GM12878 (cell line): ENCODE data around the gene PSPN. TPM values are rescaled to one million over a fixed set of nuclear protein-coding genes. Genes with fewer than 3 reads are reported as not detected.

Source experiments
- ATF7 ChIP-seq: fragments of 450-650 bp; IDR thresholded peaks from 2 replicates; pipeline ENCODE4 v1.6.1; 2016; ENCODE audit warnings: low read depth, mild to moderate bottlenecking
- HDGF ChIP-seq: fragments of 450-650 bp; IDR thresholded peaks from 2 replicates; pipeline ENCODE4 v1.6.1; 2016; ENCODE audit warnings: antibody characterized with exemption
- HSF1 ChIP-seq: fragments of 150-350 bp; IDR thresholded peaks from 2 replicates; pipeline ENCODE4 v1.6.1; 2014; ENCODE audit warnings: mild to moderate bottlenecking, low read depth, low read length
- JUNB ChIP-seq: IDR thresholded peaks from 2 replicates; pipeline ENCODE4 v1.6.1; 2016; ENCODE audit warnings: antibody characterized with exemption, mild to moderate bottlenecking
- NR2C1 ChIP-seq: fragments of 450-650 bp; IDR thresholded peaks from 2 replicates; pipeline ENCODE4 v1.6.1; 2017; ENCODE audit warnings: antibody characterized with exemption, mild to moderate bottlenecking, moderate library complexity
- PAX5 ChIP-seq: IDR thresholded peaks from 2 replicates; pipeline ENCODE4 v1.6.1; 2011; ENCODE audit warnings: low read depth, low read length, borderline replicate concordance
- RAD21 ChIP-seq: IDR thresholded peaks from 2 replicates; pipeline ENCODE4 v1.6.1; 2011; ENCODE audit warnings: mild to moderate bottlenecking, low read depth, low read length, moderate library complexity; ENCODE audit not compliant: insufficient read depth
- RFX5 ChIP-seq: IDR thresholded peaks from 2 replicates; pipeline ENCODE4 v1.6.1; 2011; ENCODE audit warnings: low read depth, low read length, improper control_type of control experiment
- SMAD5 ChIP-seq: IDR thresholded peaks from 2 replicates; pipeline ENCODE4 v1.6.1; 2016; ENCODE audit warnings: antibody characterized with exemption, low read depth
- SUPT20H ChIP-seq: IDR thresholded peaks from 2 replicates; pipeline ENCODE4 v1.6.1; 2011; ENCODE audit warnings: low read depth, mild to moderate bottlenecking, low read length, moderate library complexity, borderline replicate concordance; ENCODE audit not compliant: control insufficient read depth
- SUZ12 ChIP-seq: fragments of 200-600 bp; sonication (generic); IDR thresholded peaks from one replicate; pipeline ENCODE4 v1.6.1; 2018; ENCODE audit warnings: antibody characterized with exemption, mild to moderate bottlenecking; ENCODE audit not compliant: unreplicated experiment
- TBL1XR1 ChIP-seq: IDR thresholded peaks from 2 replicates; pipeline ENCODE4 v1.6.1; 2012; ENCODE audit warnings: low read depth, low read length, improper control_type of control experiment
- ZBTB40 ChIP-seq: fragments of 450-650 bp; IDR thresholded peaks from 2 replicates; pipeline ENCODE4 v1.6.1; 2016; ENCODE audit warnings: mild to moderate bottlenecking, moderate library complexity, borderline replicate concordance
- ZZZ3 ChIP-seq: IDR thresholded peaks from 2 replicates; pipeline ENCODE4 v1.6.1; 2011; ENCODE audit warnings: low read depth; ENCODE audit not compliant: control insufficient read depth, insufficient read length
- polyA plus RNA-seq, 11 experiments: library from polyadenylated mRNA; depleted of rRNA in 4 of 11; unstranded in 6 of 11; stranded (reverse) in 5 of 11; fragments of >200 nt; fragmentation: Nextera tagmentation in 4 of 11; fragmentation: Illumina TruSeq in 1 of 11; extraction: Ambion mirVana in 4 of 11; extraction: Trizol in 1 of 11; gene quantifications; 1 replicate in 1 of 11; 2 replicates in 10 of 11; pipeline versions ENCODE4 v1.2.1 to v1.2.3, GENCODE V29; 2011 to 2016; ENCODE audit warnings: inconsistent platforms in 2 of 11, missing spikeins in 2 of 11, low read depth in 1 of 11
- total RNA-seq, 4 experiments: library from RNA; depleted of rRNA in 3 of 4; stranded (reverse); fragments of >200 nt in 3 of 4; fragmentation: Illumina TruSeq in 1 of 4; extraction: Trizol in 1 of 4; gene quantifications; 2 replicates each; pipeline versions ENCODE4 v1.2.1 to v1.2.3, GENCODE V29; 2013 to 2021
- TF ChIP-seq, protein P1 (sequence below): IDR thresholded peaks from 2 replicates; pipeline ENCODE4 v1.6.1; 2012; ENCODE audit warnings: low read depth, low read length, improper control_type of control experiment
- TF ChIP-seq, protein P2 (sequence below): fragments of 450-650 bp; IDR thresholded peaks from 2 replicates; pipeline ENCODE4 v1.6.1; 2018; ENCODE audit warnings: borderline replicate concordance, mild to moderate bottlenecking; ENCODE audit not compliant: partially characterized antibody
- TF ChIP-seq, protein P3 (sequence below): fragments of 450-650 bp; IDR thresholded peaks from 2 replicates; pipeline ENCODE4 v1.6.1; 2017; ENCODE audit warnings: mild to moderate bottlenecking, moderate library complexity

The PSPN gene
- total and polyA plus RNA-seq, 10 of the 15 experiments (the other 5 are each of a cell fraction or from before 2014, with no cell fraction given) = 0.27 to 1.2 (median 0.66) TPM

- TF ChIP-seq ZBTB40 = peak; percentile 71; the same call in 1 of the 2 replicates
- TF ChIP-seq SUPT20H = no peak
- TF ChIP-seq SUZ12 = no peak
- TF ChIP-seq PAX5 = no peak
- TF ChIP-seq ATF7 = peak; percentile 91
- TF ChIP-seq RAD21 = no peak
- TF ChIP-seq RFX5 = no peak; the same call in 1 of the 2 replicates
- TF ChIP-seq SMAD5 = no peak
- TF ChIP-seq, protein P1, sequence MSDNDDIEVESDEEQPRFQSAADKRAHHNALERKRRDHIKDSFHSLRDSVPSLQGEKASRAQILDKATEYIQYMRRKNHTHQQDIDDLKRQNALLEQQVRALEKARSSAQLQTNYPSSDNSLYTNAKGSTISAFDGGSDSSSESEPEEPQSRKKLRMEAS = peak; percentile 82
- TF ChIP-seq JUNB = no peak
- TF ChIP-seq TBL1XR1 = no peak
- TF ChIP-seq HSF1 = peak; percentile 45; the same call in 1 of the 2 replicates
- TF ChIP-seq, protein P2, sequence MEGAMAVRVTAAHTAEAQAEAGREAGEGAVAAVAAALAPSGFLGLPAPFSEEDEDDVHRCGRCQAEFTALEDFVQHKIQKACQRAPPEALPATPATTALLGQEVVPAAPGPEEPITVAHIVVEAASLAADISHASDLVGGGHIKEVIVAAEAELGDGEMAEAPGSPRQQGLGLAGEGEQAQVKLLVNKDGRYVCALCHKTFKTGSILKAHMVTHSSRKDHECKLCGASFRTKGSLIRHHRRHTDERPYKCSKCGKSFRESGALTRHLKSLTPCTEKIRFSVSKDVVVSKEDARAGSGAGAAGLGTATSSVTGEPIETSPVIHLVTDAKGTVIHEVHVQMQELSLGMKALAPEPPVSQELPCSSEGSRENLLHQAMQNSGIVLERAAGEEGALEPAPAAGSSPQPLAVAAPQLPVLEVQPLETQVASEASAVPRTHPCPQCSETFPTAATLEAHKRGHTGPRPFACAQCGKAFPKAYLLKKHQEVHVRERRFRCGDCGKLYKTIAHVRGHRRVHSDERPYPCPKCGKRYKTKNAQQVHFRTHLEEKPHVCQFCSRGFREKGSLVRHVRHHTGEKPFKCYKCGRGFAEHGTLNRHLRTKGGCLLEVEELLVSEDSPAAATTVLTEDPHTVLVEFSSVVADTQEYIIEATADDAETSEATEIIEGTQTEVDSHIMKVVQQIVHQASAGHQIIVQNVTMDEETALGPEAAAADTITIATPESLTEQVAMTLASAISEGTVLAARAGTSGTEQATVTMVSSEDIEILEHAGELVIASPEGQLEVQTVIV = peak; percentile 70
- TF ChIP-seq HDGF = peak; percentile 91
- TF ChIP-seq, protein P3, sequence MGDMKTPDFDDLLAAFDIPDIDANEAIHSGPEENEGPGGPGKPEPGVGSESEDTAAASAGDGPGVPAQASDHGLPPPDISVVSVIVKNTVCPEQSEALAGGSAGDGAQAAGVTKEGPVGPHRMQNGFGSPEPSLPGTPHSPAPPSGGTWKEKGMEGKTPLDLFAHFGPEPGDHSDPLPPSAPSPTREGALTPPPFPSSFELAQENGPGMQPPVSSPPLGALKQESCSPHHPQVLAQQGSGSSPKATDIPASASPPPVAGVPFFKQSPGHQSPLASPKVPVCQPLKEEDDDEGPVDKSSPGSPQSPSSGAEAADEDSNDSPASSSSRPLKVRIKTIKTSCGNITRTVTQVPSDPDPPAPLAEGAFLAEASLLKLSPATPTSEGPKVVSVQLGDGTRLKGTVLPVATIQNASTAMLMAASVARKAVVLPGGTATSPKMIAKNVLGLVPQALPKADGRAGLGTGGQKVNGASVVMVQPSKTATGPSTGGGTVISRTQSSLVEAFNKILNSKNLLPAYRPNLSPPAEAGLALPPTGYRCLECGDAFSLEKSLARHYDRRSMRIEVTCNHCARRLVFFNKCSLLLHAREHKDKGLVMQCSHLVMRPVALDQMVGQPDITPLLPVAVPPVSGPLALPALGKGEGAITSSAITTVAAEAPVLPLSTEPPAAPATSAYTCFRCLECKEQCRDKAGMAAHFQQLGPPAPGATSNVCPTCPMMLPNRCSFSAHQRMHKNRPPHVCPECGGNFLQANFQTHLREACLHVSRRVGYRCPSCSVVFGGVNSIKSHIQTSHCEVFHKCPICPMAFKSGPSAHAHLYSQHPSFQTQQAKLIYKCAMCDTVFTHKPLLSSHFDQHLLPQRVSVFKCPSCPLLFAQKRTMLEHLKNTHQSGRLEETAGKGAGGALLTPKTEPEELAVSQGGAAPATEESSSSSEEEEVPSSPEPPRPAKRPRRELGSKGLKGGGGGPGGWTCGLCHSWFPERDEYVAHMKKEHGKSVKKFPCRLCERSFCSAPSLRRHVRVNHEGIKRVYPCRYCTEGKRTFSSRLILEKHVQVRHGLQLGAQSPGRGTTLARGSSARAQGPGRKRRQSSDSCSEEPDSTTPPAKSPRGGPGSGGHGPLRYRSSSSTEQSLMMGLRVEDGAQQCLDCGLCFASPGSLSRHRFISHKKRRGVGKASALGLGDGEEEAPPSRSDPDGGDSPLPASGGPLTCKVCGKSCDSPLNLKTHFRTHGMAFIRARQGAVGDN = peak; percentile 99
- TF ChIP-seq ZZZ3 = no peak
- peak; percentile 74; the same call in 1 of the 2 replicates for TF ChIP-seq NR2C1
Measured at GRCh38 chr19:6424939-6425731, 49.4 kb upstream of the PSPN start (continued).
